G401 (cell line): ENCODE results near the gene IP6K3. TPM values are rescaled to one million over a fixed set of nuclear protein-coding genes. Genes with fewer than 3 reads are reported as not detected.

Experiments
- DNase-seq: peaks from one replicate; pipeline ENCODE4 v3.0.0-alpha.2; 2015; ENCODE audit warnings: low spot score
- in situ Hi-C: cut with HindIII; loops from 2 replicates; pipeline ENCODE4 v1.10.0; 2016; ENCODE audit warnings: low sequenced_read_pairs, mixed read lengths
- total RNA-seq: library from RNA; depleted of rRNA; stranded (reverse); fragments of >200 nt; shearing (Covaris generic); gene quantifications from 2 replicates; pipeline ENCODE4 v1.2.3, GENCODE V29; 2014

The IP6K3 gene
- total RNA-seq, 1 experiment from 2014 or later: 51.1 TPM

DNA sequence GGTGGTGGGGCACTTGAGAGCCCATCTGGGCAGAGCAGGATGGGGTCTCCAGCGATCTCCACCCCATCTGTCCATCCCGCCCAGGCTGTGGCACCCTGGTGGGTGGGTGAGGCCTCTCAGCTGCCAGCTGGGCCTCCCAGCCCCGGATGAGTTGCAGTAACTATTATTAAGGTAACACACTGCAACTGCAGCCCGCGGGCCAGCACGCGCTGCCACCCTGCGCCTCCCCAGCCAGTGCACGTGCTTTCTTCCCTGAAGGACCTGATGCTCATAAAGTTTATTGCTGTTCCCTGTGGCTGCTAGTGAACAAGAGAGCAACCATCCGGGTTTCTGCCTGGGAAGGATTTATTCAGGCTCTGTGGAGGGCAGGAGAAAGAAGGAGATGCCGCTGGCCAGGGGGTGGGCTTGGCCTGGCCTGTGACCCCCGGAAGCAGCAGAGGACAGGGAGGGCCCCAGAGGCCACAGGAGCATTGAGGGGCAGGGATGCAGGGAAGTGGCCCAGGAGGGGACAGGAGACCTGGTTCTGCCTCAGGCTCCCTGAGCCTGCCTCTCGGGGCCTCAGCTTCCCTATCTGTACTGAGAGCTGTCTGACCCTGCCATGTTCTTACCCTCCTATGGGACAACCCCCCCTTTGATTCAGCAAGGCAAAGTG, 1.7 kb downstream of the IP6K3 start:
- in situ Hi-C loops: no loop called here
- no peak for DNase-seq

DNA sequence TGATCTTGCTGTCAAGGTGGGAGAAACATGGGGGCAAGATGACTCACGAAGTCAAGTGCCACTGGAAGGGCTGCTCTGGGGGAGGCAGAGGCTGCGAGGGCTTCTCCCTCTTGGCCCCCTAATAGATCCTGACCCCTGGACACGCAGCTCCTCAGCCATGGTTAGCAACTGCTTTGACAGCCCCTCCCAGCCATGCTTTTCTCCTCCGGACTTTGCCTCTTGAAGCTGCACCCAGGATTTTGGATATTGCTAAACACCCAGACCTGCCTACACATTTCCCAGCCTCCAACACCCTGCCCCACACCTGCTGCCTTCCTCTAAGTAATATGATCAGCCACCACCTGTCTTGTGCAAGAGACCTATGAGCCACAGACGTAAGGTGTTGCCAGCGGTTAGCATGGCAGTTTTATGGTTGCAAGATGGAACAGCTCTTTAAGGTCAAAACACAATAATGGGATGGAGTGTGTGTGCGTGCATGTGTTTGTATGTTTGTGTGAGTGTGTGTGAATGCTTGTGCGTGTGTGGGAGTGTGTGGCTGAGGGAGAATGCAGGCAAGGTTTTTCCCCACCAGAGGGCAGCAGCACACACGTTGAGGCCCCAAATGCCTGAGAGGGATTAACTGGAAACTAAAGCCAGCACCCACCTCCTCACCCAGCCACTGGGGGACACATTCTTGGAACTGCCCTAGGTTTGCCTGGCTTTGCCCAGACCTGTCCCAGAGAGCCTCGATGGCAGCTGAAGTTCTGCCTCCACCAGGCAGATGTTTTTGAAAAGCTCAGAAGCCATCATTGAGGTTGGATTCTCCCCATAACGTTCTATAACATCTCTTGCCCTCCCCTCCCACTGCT, 2.5 kb downstream of the IP6K3 start:
- in situ Hi-C loops: no loop called here
- peak; percentile 86 for DNase-seq

DNA sequence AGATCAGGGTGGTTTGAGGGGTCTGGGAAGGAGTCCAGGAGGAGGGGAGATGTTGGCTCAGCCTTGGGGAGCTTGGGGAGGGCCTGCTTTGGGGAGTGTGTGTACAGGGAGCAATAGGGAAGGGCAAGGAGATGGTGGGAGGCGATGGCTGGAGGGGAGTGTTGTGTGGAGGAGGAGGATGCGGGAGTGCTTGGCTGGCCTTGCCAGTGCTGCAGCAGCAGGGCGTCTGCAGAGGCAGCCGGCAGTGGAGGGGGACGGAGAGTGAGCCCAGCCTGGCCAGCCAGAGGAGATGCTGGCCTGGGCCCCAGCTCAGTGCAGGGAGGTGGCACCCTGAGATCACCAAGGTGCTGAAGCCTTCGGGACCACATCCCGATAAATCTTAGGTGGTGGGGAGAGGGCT, 3.9 kb downstream of the IP6K3 start:
- in situ Hi-C loops: no loop called here
- DNase-seq: peak; percentile 77

DNA sequence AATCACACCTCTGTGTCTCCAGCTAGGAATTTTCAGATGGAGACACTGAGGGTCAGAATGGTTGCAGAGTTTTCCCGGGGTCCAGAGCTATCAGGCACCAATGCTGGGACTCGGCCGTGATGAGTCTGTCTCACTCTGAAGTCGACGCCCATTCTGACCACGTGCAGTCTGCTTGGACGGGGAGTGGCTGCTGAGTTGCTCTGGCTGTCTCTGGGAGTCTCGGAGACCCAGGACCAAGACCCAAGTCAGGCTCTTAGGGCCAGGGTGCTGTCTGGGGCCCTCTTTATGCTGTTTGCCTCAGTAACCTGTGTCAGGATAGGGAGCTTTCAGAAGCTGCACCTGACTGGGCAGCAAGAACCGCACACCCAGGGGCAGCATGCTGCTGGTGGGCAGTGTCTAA, 4.6 kb downstream of the IP6K3 start:
- no peak for DNase-seq
- in situ Hi-C loops: no loop called here

DNA sequence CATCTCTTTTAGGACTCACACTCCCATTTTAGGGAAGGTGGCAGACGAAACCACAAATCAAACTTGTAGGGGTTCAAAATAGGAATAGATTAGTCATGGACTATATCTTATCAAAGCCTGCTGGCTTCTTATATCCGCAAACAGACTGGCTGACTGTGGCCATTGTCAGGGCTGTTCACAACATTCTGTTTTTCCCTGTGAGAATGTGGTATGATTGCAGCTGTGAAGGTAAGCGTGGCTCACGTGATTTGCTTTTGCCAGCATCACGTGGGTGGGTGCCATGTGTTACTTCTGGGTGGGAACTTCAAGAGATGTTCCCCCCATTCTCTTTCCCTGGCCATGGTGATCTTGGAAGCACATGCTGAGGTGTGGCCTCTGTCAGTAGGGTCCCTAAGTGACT, 5.9 kb downstream of the IP6K3 start:
- DNase-seq: no peak
- in situ Hi-C loops: no loop called here

DNA sequence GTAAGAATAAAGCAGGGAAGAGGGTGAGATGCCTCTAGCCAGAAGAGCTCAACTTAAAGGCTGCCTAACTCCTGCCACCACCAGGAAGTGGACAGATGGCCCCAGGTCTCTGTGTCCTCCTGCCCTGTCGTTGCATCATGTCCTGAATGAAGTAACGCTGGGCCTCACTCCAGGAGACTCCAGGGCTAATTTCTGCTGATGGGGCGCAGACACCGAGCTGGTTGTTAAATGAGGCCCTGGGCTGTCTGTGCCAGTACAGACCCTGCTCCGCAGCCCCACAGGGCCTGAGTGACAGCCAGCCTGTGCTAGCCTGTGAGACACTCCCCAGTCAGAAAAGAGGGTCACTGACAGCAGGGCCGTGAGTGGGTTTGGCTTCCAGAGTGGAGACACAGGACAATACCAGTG, 6.5 kb downstream of the IP6K3 start:
- DNase-seq: peak; percentile 98
- in situ Hi-C loops: no loop called here

DNA sequence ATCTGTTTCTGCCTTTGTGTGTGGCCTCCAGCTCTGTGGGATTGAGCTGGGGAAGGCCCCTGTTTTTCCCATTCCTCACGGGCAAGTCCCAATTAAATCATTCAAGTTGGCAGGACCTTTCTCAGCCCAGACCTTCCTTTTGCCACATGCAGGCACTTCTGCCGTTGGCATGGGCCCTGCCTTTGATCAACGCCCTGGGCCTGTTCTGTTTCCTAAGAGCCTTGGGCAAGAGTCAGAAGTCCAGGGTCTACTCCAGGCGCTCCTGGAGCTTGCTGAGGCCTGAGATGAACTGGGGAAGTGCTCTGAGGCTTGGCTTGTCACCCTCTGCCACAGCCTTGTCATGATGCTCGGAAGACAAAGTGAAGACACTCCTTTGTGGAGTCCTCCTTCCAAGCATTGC, 7.1 kb downstream of the IP6K3 start:
- no peak for DNase-seq
- in situ Hi-C loops: no loop called here

DNA sequence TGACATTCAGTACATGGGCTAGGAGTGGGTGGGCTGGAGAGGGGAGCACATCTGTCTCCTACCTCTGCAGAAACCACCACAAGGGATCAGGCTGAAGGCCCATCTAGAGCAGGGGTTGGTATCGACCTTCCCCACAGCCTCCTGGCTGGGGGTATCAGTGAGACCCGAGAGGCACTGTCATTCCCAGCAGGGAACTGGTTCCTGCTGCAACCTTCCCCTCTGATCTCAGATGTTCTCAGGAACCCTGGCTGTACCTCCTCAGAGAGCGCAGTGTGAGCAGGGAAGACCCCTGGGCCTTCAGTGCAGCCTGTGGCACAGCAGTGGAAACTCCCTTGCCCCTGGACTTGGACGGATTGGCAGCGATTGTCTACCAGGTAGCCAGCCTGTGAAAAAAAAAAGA, 7.8 kb downstream of the IP6K3 start:
- in situ Hi-C loops: no loop called here

DNA sequence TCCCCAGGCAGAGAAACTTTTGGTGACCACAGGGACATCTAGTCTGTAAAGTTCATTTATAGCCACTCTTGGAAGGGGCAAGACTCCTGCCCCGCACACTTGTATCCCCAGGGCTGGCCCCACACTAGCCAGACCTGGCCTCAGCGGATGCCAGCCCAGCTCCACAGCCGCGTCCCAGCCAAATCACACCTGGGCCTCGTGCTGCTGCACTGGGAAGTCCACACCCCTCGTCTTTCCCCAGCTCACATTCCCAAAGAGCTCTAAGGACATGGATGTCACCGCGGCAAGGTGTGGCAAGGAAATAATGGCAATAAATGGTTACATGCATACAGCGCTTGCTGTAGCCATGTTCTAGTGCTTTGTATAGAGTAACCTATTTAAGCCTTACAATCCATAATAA, 8.6 kb downstream of the IP6K3 start:
- in situ Hi-C loops: no loop called here
- DNase-seq: no peak

More for the DNA sequence above, 7.8 kb downstream of the IP6K3 start:
- no peak for DNase-seq

DNA sequence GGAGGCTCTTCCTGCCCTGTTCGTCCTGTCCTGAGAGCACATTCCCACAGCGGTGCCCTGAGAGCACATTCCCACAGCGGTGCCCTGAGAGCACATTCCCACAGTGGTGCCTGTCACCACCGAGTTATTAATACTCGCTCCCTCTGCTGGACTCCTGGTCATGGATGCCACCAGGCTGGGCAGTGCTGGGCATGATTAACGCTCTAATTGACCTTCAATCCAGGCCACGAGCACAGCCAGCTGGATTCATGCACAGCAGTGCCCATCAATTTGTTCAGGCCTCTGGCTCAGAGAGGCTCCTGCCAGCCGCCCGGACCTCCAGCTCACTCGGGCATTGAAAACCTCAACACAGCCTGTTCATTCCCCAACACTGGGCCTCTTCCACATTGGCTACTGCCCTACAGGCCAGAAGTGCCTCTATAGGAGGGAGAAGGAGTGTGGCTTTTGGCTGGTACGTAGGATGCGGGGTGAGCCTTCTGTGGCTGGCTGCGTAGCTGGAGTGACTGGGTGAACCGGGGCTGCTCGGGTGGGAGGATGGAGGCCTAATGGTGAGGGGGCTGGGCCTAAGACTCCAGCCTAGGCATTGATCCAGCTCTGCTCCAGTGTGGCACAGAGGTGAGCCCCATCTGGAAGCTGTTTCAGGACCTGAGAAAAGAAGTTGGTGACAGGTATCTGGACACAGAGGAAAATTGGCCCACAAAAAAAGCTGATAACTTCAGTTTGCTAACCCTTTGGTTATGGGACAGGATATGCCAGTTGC, 9.3 kb downstream of the IP6K3 start:
- DNase-seq: peak; percentile 55
- in situ Hi-C loops: no loop called here

DNA sequence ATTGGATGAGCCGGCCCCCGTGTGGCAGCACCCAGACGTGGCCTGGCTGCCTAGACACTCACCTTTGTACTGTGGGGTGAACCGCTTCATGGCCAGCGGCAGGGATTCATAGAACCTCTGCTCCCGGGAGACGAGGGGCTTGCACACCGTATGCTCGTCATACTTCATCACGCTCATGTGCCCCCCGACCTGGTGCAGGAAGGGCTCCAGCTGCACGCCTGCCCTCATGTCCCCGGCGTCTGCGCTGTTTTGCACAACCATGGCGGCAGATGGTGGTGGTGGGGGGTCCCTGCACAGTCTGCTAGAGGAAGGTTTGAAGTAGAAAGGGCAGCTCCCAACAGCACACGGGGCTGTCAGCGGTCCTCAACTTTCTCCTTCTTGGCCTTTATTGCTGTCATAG, 11.5 kb downstream of the IP6K3 start:
- in situ Hi-C loops: no loop called here
- DNase-seq: no peak

DNA sequence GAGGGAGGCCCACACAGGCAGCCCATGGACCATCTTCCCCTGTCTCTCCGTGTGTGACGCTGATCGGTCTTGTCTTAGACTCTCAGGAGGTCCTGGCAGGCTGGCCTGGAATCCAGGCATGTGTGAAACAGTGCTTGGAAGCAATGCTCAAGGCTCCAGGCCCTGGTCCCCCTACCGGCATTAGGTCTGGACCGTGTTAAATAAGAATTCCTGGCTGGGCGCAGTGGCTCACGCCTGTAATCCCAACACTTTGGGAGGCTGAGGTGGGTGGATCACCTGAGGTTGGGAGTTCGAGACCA, 13.0 kb downstream of the IP6K3 start:
- in situ Hi-C loops: no loop called here
- peak; percentile 61 for DNase-seq

DNA sequence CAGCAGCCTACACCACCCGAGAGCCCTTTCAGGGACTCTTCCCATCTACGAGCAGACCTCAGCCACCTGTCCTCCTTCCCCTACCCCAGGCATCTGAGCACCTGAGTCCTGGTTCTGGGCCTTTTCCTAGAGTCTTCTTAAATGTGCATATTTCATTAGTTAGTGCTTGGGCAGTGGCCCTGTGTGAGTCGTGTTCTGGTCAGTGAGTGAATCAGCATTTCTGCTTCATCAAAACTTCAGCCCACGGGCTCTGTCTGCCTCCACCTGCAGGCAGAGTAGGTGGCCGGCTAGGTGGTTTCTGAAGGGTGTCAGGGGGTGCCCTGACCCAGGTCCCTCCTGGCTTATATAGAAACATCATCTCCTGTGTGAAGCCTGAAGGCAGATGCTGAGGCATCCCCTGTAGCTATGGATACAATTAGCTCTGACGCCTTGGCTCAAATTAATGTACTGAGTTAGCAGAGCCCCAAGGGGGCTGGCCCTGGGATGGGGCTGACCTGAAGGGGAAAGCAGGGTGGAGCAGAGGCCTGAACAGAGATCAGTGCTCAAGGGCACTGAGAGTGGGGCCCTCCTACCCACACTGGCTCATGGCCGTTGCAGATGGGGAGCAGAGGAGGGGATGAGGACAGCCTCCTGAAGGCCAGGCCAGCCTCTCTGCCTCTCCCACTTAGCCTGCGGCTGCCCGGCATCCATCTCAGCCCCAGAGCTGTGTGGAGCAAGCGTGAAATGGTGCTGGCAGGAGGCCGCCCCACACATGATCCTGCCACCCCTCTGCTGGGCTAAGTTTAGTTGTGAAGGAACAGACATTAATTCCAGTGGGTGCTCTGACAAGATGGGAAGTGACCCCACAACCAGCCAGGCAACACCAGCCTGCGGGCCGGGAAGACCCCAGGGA, 13.6 kb downstream of the IP6K3 start:
- in situ Hi-C loops: no loop called here
- no peak for DNase-seq

DNA sequence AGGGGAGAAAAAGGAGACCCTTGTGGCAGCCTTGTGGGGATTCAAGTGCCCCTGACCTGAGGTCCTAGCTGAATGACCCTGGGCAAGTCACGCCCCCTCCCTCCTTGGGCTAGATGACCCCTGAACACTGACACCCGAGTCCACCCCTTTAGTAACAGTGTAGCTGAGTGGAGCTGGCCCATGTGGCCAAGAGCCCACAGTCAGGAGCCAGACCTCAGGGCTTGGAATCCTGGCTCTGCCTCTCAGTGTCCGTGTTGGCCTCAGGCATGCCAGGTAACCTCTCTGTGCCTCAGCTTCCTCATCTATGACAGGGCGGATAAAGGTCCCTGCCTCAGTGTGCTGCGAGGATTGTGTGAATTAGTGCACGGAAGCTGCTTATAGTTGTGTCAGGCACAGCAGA, 14.3 kb downstream of the IP6K3 start:
- no peak for DNase-seq
- in situ Hi-C loops: no loop called here

DNA sequence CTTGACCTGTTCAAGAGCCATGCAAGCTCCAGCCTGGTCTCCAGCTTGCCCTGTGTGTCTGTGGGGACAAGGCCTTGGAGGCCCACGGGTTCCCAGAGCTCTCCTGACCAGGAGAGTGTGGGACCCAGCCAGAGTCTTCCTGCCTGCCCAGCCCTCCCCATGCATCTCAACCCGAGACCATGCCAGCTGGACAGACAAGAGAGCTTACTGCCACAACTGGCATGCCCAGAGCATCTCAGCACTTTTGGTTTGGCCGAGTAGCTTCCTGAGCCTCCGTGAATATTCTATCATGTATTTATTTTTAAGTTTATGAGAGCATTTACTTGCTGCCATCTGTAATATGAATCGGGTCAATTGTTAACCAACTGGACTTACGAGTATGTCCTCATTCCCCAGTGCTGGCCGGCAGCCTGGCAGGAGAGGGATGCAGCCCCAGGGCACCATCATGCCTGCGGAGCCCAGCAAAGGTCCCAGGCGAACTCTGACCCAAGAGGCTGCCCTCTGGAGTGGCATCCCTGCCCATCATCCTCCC, 14.9 kb downstream of the IP6K3 start:
- DNase-seq: no peak
- in situ Hi-C loops: no loop called here

DNA sequence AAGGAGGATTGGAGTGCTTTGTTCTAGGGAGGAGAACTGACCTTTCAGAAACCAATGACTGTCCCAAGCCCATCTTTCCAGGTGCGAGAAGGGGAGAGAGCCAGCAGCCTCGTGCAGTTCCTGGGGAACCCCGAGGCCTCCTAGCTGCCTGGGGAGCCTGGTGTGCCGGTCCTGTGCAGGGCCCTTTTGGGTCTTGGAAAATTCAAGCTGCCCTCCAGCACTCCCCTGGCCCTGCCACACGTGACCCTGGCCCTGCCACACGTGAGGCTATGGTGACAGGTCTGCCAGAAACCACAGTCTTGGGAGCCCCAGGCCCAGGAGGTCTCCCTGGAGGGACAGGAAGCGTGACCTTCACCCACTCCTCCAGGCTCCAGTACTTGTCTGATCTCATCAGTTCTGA, 15.7 kb downstream of the IP6K3 start:
- in situ Hi-C loops: no loop called here
- DNase-seq: no peak

DNA sequence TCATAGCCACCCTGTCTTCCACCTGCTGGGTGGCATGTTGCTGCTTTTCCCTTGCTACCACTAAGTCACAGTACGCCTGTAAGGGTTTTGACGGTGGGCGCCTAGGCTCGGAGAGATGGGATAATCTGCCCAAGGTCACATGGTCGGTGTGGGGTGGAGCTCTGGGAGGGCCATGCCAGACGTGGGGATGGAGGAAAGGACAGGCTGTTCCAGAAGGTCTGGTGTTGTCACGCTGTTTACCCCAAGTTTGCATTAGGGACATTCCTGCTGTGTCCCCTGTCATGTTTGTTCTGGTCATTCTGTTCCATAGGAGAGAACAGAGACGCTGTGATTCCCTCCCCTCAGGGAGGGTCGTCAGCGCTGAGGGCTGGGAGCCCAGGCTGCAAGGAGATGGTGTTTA, 16.1 kb downstream of the IP6K3 start:
- DNase-seq: no peak
- in situ Hi-C loops: no loop called here

DNA sequence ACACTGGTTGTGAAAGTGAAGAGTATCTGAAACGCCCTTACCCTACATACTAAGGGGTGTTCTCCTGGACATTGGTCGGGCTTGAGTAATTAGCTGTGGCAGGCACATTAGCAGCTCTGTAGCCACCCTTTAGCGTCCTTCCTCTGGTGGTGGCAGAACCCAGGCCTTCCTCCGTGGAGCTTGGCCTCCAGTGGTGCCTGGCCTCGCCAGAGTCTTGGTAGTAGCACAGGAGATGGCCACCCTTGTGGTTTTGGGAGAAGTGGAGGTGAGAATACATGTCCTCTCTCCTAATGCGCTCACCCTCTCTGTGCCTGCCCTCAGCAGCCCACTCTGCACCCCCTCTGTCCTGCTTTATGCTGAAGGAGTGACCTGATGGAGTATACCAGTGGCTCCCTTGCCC, 17.6 kb downstream of the IP6K3 start:
- DNase-seq: no peak
- in situ Hi-C loops: no loop called here

DNA sequence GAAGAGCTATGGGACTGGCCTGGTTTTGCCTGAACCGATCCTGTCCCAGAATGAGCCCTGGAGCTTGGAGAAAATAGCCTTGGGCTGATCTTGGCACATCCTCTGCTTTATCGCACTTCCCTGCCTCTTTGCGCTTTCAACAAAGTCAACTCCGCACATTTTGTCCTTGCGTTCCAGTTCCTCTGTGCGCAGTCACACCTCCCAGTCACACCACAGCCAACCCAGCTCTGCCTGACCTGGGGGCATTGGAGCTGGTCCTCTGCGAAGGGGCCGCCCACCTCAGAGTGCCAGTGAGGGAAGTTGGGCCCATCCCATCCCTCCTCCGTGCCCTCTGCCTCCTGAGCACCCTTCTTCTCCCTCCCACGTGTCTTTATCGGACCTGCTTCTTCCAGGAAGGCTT, 18.3 kb downstream of the IP6K3 start:
- no peak for DNase-seq
- in situ Hi-C loops: no loop called here
